ENCODE measurements around the gene CLDND2. TPM values are rescaled to one million over a fixed set of nuclear protein-coding genes. Genes with fewer than 3 reads are reported as not detected.

The CLDND2 gene
- total and polyA plus RNA-seq, 8 donors: 0.88 to 4.3 (median 1.3) TPM; not detected in 5

DNA sequence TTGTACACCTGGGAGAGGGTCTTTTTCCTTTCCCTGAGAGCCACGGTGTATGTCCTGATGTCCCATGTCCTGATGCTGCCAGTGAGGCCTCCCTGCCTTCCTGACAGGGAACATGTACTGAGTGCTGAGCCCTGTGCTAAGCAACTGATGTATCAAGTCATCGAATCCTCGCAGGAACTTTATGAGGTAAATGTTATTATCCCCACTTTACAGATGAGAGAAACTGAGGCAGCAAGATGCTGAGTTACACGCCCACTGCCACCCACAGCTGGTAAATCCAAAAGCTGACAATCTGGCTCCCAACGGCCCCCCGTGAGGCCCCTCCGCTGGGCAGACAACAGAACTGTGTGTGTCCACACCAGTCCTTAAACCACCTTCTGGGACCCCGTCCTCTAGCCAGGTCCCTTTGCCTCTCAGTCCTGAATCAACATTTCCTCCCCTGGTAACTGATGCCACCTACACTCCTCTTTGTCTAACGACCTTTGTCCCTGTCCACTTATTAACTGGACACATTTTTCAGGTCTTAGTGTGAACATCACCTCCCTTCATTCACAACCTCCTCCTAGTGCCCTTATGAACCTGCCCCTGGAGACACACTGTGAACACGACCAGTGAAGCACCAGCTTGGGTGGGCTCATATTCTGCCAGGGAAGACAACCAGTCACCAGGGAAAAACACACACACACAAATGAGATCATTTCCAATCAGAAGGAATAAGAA, 21.4 kb downstream of the CLDND2 start:
- H3K36me3 ChIP-seq: peaks cover 27 to 81% (median 75%) of the 10 kb centered on the region in 4 donors
- H3K9me3 ChIP-seq: no peaks in the 10 kb centered on the region
- 72 to 91% (median 85%) methylated on average over 10 of the region's 10 CpGs for WGBS, 5 donors
- no peak overlapping the region for H3K4me3 ChIP-seq
- TF ChIP-seq, protein P1, sequence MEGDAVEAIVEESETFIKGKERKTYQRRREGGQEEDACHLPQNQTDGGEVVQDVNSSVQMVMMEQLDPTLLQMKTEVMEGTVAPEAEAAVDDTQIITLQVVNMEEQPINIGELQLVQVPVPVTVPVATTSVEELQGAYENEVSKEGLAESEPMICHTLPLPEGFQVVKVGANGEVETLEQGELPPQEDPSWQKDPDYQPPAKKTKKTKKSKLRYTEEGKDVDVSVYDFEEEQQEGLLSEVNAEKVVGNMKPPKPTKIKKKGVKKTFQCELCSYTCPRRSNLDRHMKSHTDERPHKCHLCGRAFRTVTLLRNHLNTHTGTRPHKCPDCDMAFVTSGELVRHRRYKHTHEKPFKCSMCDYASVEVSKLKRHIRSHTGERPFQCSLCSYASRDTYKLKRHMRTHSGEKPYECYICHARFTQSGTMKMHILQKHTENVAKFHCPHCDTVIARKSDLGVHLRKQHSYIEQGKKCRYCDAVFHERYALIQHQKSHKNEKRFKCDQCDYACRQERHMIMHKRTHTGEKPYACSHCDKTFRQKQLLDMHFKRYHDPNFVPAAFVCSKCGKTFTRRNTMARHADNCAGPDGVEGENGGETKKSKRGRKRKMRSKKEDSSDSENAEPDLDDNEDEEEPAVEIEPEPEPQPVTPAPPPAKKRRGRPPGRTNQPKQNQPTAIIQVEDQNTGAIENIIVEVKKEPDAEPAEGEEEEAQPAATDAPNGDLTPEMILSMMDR (IDR thresholded peaks at IDR 0.05): no peak
- TF ChIP-seq POLR2A (IDR thresholded peaks at IDR 0.05) (no peak), POLR2AphosphoS5 (IDR thresholded peaks at IDR 0.05) (no peak), EP300 (IDR thresholded peaks at IDR 0.05) (no peak)
- no peak overlapping the region for H3K27ac ChIP-seq
- no peaks in the 10 kb centered on the region for H3K27me3 ChIP-seq
- H3K4me1 ChIP-seq: no peaks in the 10 kb centered on the region
- no peak for DNase-seq
- intact Hi-C loops (cut with DNase I; ENCODE audit: low total_unique reads): no loop called here

GRCh38 chr19:51346742-51347141, 22.1 kb downstream of the CLDND2 start:
- H3K4me1 ChIP-seq: no peaks in the 10 kb centered on the region
- no peak for TF ChIP-seq EP300 (IDR thresholded peaks at IDR 0.05)
- TF ChIP-seq, protein P1 (IDR thresholded peaks at IDR 0.05): no peak
- TF ChIP-seq POLR2AphosphoS5 (IDR thresholded peaks at IDR 0.05): no peak
- no peak for TF ChIP-seq POLR2A (IDR thresholded peaks at IDR 0.05)
- no peak for DNase-seq
- H3K27me3 ChIP-seq: no peaks in the 10 kb centered on the region
- H3K27ac ChIP-seq: no peak overlapping the region
- H3K9me3 ChIP-seq: no peaks in the 10 kb centered on the region
- WGBS, 5 donors: 88 to 93% (median 90%) methylated on average over 12 to 17 of the region's 17 CpGs
- H3K36me3 ChIP-seq: peaks cover 27 to 75% (median 69%) of the 10 kb centered on the region in 4 donors
- intact Hi-C loops (cut with DNase I; ENCODE audit: low total_unique reads): no loop called here
- no peak overlapping the region for H3K4me3 ChIP-seq

- Histone ChIP-seq H3K4me3 (no peak overlapping the region), H3K9me3 (no peaks in the 10 kb centered on the region), H3K36me3 (peaks cover 14 to 59% (median 53%) of the 10 kb centered on the region in 4 donors), H3K4me1 (peaks cover 0 to 11% (median 9%) of the 10 kb centered on the region in 4 donors), H3K27me3 (peaks cover 0 to 5% (median 0%) of the 10 kb centered on the region in 3 donors), H3K27ac (no peak overlapping the region)
- intact Hi-C loops (cut with DNase I; ENCODE audit: low total_unique reads): no loop called here
- no peak for DNase-seq
- WGBS, 5 donors: 91 to 97% (median 95%) methylated on average over 7 to 9 of the region's 9 CpGs
- TF ChIP-seq, protein P1 (IDR thresholded peaks at IDR 0.05): no peak
- TF ChIP-seq POLR2AphosphoS5 (IDR thresholded peaks at IDR 0.05) (no peak), POLR2A (IDR thresholded peaks at IDR 0.05) (no peak), EP300 (IDR thresholded peaks at IDR 0.05) (no peak)
Observed at GRCh38 chr19:51345076-51345620, 23.7 kb downstream of the CLDND2 start.

DNA sequence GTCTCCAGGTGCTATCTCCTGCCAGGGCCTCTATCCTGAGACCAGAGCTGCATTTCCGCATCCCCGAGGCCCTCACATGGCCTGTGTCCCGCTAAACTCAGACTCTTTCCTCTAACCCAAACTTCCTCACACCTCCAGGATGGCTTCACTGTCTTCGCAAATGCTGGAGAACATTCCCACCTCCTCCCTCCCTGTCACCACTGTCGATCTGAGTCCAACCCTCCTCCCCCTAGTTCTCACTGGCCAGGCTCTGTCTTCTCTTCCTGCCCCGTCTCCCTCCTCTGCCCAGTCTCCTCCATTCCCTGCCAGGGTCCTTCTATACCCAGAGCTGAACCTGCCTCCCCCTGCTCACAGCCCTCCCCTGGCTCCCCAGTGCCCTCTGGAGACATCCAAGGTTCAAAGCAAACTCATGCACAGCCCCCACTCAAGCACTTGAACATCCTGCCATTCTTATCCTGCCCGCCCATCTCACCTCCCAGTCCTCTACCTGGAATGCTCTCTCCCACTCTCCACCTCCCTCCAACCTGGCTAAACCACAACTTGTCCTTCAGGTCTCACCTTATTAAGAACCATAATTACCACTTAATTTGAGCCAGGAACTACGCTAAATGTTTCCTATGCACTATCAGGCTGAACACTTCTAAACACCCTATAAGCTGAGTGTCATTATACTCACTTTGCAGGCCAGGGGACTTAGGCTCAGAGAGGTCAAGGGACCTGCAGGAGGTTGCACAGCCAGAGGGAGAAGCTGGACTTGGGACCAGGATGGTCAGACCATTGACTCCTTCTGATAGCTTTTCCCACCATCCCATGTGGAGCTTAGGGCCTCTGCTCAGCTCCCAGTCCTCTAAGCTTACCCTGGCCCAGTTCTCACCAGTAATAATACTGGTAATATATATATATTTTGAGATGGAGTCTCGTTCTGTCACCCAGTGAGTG, 25.9 kb downstream of the CLDND2 start:
- Histone ChIP-seq H3K27me3 (peaks cover 0 to 5% (median 0%) of the 10 kb centered on the region in 3 donors), H3K4me1 (peaks cover 8 to 27% (median 24%) of the 10 kb centered on the region in 4 donors), H3K27ac (no peak overlapping the region), H3K4me3 (no peak overlapping the region), H3K36me3 (peaks cover 11 to 41% (median 34%) of the 10 kb centered on the region in 4 donors), H3K9me3 (no peaks in the 10 kb centered on the region)
- intact Hi-C loops (cut with DNase I; ENCODE audit: low total_unique reads): no loop called here
- TF ChIP-seq, protein P1 (IDR thresholded peaks at IDR 0.05): no peak
- TF ChIP-seq EP300 (IDR thresholded peaks at IDR 0.05): no peak
- no peak for TF ChIP-seq POLR2A (IDR thresholded peaks at IDR 0.05)
- no peak for TF ChIP-seq POLR2AphosphoS5 (IDR thresholded peaks at IDR 0.05)
- WGBS, 5 donors: 39 to 52% (median 49%) methylated on average over 9 of the region's 9 CpGs
- no peak for DNase-seq

Data from stomach (tissue), 9 donors.